NCI-H2107 (cell line): Measurements from ENCODE around the gene YBX2.

Experiments
- DNase-seq: peaks from one replicate; lab custom pipeline; 2025; lab: John Stamatoyannopoulos, UW

Gene YBX2

DNA sequence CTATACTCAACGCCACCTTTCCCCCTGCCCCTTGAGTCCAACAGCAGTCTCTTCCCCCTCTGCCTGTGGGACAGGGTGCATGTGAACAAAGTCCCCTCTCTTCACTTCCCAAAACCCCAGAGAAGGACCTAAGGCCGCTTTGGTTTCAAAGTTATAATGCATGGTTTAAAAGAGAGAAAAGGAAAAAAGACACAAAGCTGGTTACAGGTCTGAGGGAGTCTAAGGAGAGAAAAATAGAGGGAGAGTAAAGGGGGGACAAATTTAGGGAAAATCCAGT is 51.0 kb downstream of the YBX2 start:
- no peak for DNase-seq

DNA sequence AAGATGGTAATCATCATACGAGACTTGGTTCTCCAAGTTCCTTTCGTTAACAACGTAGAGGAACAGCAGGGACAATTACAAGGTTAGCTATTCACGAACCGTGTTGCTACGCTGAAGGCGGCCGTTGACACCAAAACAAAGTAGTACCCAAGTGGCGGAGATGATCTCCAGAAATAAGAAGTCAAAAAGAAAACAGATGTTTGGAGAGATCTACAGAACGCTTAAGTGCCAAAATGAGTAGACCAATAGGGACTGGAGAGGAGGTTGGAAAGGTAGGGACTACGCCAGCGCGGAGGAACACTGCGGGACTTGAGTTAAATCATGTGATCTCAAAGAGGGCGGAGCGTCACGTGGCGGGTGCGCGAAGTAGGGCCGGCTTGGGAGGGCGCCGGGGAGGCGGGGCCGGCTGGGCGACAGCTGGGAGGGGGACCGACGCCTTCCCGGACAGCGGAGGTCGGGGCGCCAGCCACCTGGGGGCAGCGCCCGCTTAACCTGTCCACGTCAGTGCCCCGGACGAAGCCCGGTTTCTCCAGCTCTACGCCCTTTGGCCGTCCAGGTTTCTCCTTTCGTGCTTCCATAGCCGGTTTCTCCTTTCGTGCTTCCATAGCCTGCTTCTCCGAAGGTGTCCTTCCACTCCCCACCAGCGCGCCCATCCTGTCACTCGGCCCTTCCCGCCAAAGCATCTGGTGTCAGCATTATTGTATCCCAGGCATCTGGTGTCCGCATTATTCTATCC is 51.6 kb downstream of the YBX2 start:
- peak; percentile 75 for DNase-seq

- peak; percentile 53 for DNase-seq
Observed at GRCh38 chr17:7241783-7242716, 52.4 kb downstream of the YBX2 start, which contains the start of gene GABARAP. GABARAP (minus strand) TSS chr17:7242449; CDS start chr17:7242330, 119 bp downstream.

DNA sequence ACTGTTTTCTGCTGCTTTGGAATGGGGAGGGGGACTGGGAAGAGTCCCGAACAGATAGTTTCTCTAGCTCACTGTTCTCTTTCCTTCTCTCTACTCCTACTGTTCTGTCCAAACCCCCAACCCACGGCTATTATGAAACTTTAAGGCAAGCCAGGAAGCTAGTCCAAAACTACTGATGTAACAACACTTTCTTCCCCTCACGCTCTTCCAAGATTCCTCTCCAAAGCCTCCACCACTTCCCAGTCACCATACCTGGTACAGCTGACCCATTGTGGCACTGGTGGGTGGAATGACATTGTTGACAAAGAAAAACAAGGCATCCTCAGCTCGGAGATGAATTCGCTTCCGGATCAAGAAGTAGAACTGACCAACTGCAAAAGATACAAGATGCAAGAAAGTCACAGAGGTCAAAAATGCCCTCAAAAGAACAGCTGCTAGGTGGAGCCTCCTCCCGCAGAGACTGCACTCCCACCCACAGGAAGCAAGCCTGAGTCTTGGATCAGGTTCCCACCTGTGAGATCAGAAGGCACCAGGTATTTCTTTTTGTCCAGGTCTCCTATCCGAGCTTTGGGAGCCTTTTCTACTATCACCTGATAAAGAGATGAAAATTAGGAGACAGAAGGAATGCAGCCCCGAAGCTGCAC is 53.2 kb downstream of the YBX2 start:
- no peak for DNase-seq

DNA sequence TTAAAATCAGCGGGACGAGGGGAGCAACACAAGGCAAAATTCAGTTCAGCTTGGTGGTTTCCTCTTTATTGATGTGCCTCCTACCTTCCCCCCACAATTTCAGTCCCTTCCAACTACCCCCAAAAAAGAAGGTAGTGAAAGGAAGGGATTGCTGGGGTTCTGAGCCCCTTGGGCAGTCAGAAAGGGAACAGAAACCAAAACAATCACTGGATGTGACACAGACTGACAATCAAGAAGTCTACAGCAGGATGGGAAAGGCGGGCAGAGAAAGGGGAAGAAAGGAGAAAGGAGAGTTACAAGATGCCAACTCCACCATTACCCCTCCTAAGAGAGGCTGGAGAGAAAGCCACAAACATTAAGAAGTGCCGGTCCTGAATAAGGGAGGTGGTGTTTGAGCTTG is 54.1 kb downstream of the YBX2 start:
- DNase-seq, result no peak

DNA sequence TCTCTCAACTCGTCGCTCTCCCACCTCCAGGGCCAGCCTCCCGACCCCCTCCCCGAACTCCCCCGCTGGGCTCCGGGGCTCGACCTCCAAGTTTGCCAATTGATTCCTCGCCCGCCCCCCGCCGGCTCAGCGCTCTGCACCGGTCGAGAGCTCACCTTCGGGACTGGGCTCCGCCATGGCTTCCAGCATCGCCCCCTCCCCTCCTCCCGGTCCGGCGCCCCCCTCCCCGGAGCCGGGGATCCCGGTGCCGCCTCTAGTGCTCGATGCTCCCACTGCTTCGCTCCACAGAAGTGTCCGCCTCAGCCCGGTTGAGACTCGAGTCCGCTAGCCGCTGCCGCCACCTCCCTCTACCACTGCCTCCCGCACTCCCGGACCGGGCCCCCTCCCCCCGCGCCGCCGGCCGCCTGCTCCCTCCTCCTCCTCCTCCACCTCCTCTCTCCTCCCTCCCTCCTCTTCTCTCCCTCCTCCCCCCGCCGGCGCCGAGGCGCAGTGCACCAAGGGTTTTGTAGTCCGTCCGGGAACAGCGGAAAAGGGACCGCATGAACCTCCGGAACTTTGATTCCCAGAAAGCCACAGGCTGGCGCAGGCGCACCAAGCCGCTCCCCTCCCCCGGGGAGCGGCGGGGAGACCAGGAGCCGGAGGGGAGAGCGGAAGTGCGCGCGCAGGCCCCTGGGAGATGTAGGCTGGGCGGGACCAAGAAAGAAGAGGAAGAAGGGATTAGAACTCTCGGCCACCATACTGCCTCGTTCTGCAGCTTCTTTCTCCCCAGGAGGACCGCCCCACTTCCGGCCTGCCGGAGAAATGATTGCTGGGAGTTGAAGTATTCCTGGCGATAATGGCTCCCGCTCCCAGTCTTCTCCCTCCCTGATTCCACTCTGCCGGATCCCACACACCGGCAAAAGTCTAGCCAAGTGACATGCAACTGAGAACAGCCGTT is 55.1 kb downstream of the YBX2 start, which contains the start of gene PHF23:
PHF23 (minus strand) TSS at position 367 of the 937 bp plus-strand sequence; CDS start at position 189, 178 bp downstream.
- DNase-seq, result peak; percentile 88

DNA sequence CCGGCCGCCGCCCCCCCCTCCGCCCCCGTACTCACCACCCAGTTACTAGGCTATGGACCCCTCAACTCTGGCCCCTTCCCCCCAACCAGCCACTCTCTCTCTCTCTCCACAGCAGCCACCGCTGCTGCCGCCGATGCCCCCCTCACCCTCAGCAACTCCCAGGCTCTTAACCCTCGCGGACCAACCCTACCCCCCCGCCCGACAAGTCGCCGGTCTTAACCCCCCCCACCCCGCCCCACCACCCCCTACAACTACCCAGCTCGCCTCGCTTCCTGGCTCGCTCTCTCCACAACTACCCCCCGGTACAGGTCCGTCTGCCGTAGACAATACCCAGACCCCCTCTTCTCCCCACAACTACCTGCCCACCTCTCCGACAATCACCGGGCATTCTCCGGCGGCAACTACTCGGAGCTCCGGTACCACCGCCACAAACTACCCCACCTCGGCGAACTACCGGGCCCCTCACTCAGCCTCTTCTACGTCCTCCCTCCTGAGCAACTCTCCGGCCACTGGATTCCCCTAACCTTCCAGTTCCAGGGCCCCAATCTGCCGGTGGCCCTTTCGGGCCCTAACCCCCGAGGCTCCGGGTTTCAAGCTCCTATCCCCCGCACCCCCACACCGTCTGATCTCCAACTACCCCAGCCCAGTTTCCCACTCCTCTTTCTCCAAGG is 55.9 kb downstream of the YBX2 start:
- DNase-seq, result no peak
